Activated naive CD8-positive, alpha-beta T cell treated with anti-CD3 and anti-CD28 coated beads, Interleukin-2, amount 10 ng/mL, durations not matched to agents 7 days and 5 days (primary cell): ENCODE results near the gene DTX4. TPM values are rescaled to one million over a fixed set of nuclear protein-coding genes. Genes with fewer than 3 reads are reported as not detected.

Experiments used
- ATAC-seq: fragments of 150-1000 bp; cut with Tn5 transposase; one replicate; pipeline ENCODE4 v1.10.0; 2021; ENCODE audit warnings: low read depth, moderate library complexity
- POLR2A ChIA-PET: fragments of 350-600 bp; sonication (Branson Sonifier 250); formaldehyde crosslinking; loops from one replicate; lab custom pipeline; 2021; ENCODE audit warnings: antibody characterized with exemption; lab: Charles Lee
- DNase-seq: peaks from one replicate; pipeline ENCODE4 v3.0.0; 2021
- H3K27ac Mint-ChIP-seq: one replicate; pipeline ENCODE4 v1.8.0; 2022; ENCODE audit warnings: mild to moderate bottlenecking, mixed read lengths
- H3K27me3 Mint-ChIP-seq: one replicate; pipeline ENCODE4 v1.8.0; 2022; ENCODE audit warnings: mild to moderate bottlenecking, moderate library complexity, mixed read lengths
- H3K36me3 Mint-ChIP-seq: one replicate; pipeline ENCODE4 v1.8.0; 2021; ENCODE audit warnings: mild to moderate bottlenecking, mixed read lengths
- H3K4me1 Mint-ChIP-seq: one replicate; pipeline ENCODE4 v1.8.0; 2021; ENCODE audit warnings: mixed read lengths
- H3K4me3 Mint-ChIP-seq: one replicate; pipeline ENCODE4 v1.8.0; 2022; ENCODE audit warnings: mild to moderate bottlenecking, moderate library complexity, mixed read lengths
- H3K9me3 Mint-ChIP-seq: one replicate; pipeline ENCODE4 v1.8.0; 2021; ENCODE audit warnings: mixed read lengths
- total RNA-seq, 2 experiments: library from RNA; stranded (reverse); gene quantifications; one replicate each; pipeline ENCODE4 v1.2.3, GENCODE V29; 2021

Gene DTX4
- total RNA-seq, 2 experiments from 2014 or later: 0.47 to 0.94 TPM

- H3K9me3 Mint-ChIP-seq: no peaks in the 10 kb centered on the region
- ATAC-seq (no peak), DNase-seq (no peak)
- peaks cover 47% of the 10 kb centered on the region for H3K4me1 Mint-ChIP-seq
- peak overlapping the region; percentile 7 for H3K27ac Mint-ChIP-seq
- peaks cover 51% of the 10 kb centered on the region for H3K36me3 Mint-ChIP-seq
- H3K4me3 Mint-ChIP-seq: peak overlapping the region; percentile 21
- no peaks in the 10 kb centered on the region for H3K27me3 Mint-ChIP-seq
- POLR2A ChIA-PET: interaction anchor here (1.2 kb wide), 1 partner anchor 9 kb away, joined by 3 read pairs; the partner anchor contains the start of gene FAM111A
Observed at GRCh38 chr11:59151761-59152160, 20.2 kb upstream of the DTX4 start.

- H3K36me3 Mint-ChIP-seq: peaks cover 46% of the 10 kb centered on the region
- POLR2A ChIA-PET: no interaction called here
- H3K4me3 Mint-ChIP-seq: peak overlapping the region; percentile 30
- peak overlapping the region; percentile 32 for H3K27ac Mint-ChIP-seq
- no peaks in the 10 kb centered on the region for H3K9me3 Mint-ChIP-seq
- peak; percentile 65 for ATAC-seq
- peaks cover 45% of the 10 kb centered on the region for H3K4me1 Mint-ChIP-seq
- no peak for DNase-seq
- H3K27me3 Mint-ChIP-seq: no peaks in the 10 kb centered on the region
Observed at GRCh38 chr11:59152312-59152951, 19.5 kb upstream of the DTX4 start.

GRCh38 chr11:59154610-59155009 is 17.3 kb upstream of the DTX4 start:
- POLR2A ChIA-PET: interaction anchor here (1.0 kb wide), 2 partner anchors 10 to 48 kb away, joined by 3 to 5 read pairs; partner anchors contain the start of gene FAM111B
- no peaks in the 10 kb centered on the region for H3K27me3 Mint-ChIP-seq
- peaks cover 30% of the 10 kb centered on the region for H3K4me1 Mint-ChIP-seq
- no peak overlapping the region for H3K27ac Mint-ChIP-seq
- peaks cover 29% of the 10 kb centered on the region for H3K36me3 Mint-ChIP-seq
- ATAC-seq (no peak), DNase-seq (no peak)
- no peaks in the 10 kb centered on the region for H3K9me3 Mint-ChIP-seq
- no peak overlapping the region for H3K4me3 Mint-ChIP-seq

GRCh38 chr11:59157433-59157832 is 14.5 kb upstream of the DTX4 start:
- POLR2A ChIA-PET: interaction anchor here (1.4 to 3.6 kb wide), 2 partner anchors 14 to 50 kb away, joined by 4 to 28 read pairs; partner anchors contain the start of genes FAM111A and FAM111B
- Mint-ChIP-seq H3K27me3 (peaks cover 5% of the 10 kb centered on the region), H3K9me3 (no peaks in the 10 kb centered on the region), H3K4me1 (peaks cover 15% of the 10 kb centered on the region), H3K27ac (no peak overlapping the region), H3K4me3 (no peak overlapping the region), H3K36me3 (peaks cover 12% of the 10 kb centered on the region)
- ATAC-seq (no peak), DNase-seq (no peak)

- no peak overlapping the region for H3K27ac Mint-ChIP-seq
- H3K9me3 Mint-ChIP-seq: no peaks in the 10 kb centered on the region
- DNase-seq (no peak), ATAC-seq (peak; percentile 94)
- peak overlapping the region; percentile 25 for H3K4me3 Mint-ChIP-seq
- peaks cover 4% of the 10 kb centered on the region for H3K36me3 Mint-ChIP-seq
- peaks cover 12% of the 10 kb centered on the region for H3K27me3 Mint-ChIP-seq
- H3K4me1 Mint-ChIP-seq: peaks cover 9% of the 10 kb centered on the region
- POLR2A ChIA-PET: interaction anchor here (0.5 to 3.6 kb wide), 5 partner anchors 10 to 631 kb away, joined by 3 to 28 read pairs (median 4); partner anchors contain the start of genes FAM111A and FAM111B
Observed at GRCh38 chr11:59158206-59159068, 13.5 kb upstream of the DTX4 start.

GRCh38 chr11:59164028-59164427 is 7.9 kb upstream of the DTX4 start:
- no peak for DNase-seq
- H3K9me3 Mint-ChIP-seq: no peaks in the 10 kb centered on the region
- POLR2A ChIA-PET: no interaction called here
- no peak for ATAC-seq
- H3K4me3 Mint-ChIP-seq: no peak overlapping the region
- no peak overlapping the region for H3K27ac Mint-ChIP-seq
- no peaks in the 10 kb centered on the region for H3K36me3 Mint-ChIP-seq
- peaks cover 3% of the 10 kb centered on the region for H3K4me1 Mint-ChIP-seq
- peaks cover 27% of the 10 kb centered on the region for H3K27me3 Mint-ChIP-seq

- peaks cover 36% of the 10 kb centered on the region for H3K27me3 Mint-ChIP-seq
- H3K4me1 Mint-ChIP-seq: peaks cover 6% of the 10 kb centered on the region
- POLR2A ChIA-PET: interaction anchor here (1.0 to 1.5 kb wide), 2 partner anchors 28 to 30 kb away, joined by 4 to 5 read pairs; partner anchors contain the start of gene FAM111A
- no peaks in the 10 kb centered on the region for H3K9me3 Mint-ChIP-seq
- peak overlapping the region; percentile 72 for H3K4me3 Mint-ChIP-seq
- DNase-seq (no peak), ATAC-seq (peak; percentile 24)
- no peaks in the 10 kb centered on the region for H3K36me3 Mint-ChIP-seq
- H3K27ac Mint-ChIP-seq: no peak overlapping the region
Observed at GRCh38 chr11:59172345-59173079, 580 bp downstream of the DTX4 start.

- H3K4me3 Mint-ChIP-seq: peak overlapping the region; percentile 72
- peaks cover 36% of the 10 kb centered on the region for H3K27me3 Mint-ChIP-seq
- POLR2A ChIA-PET: no interaction called here
- no peaks in the 10 kb centered on the region for H3K9me3 Mint-ChIP-seq
- H3K27ac Mint-ChIP-seq: no peak overlapping the region
- DNase-seq: no peak
- ATAC-seq: no peak
- peaks cover 6% of the 10 kb centered on the region for H3K4me1 Mint-ChIP-seq
- no peaks in the 10 kb centered on the region for H3K36me3 Mint-ChIP-seq
Observed at GRCh38 chr11:59173080-59173963, 1.4 kb downstream of the DTX4 start.

- Mint-ChIP-seq H3K4me1 (peaks cover 6% of the 10 kb centered on the region), H3K36me3 (no peaks in the 10 kb centered on the region), H3K4me3 (no peak overlapping the region), H3K27ac (no peak overlapping the region), H3K9me3 (no peaks in the 10 kb centered on the region), H3K27me3 (peaks cover 36% of the 10 kb centered on the region)
- POLR2A ChIA-PET: no interaction called here
- DNase-seq: no peak
- ATAC-seq: no peak
Observed at GRCh38 chr11:59173964-59174663, 2.2 kb downstream of the DTX4 start.

- DNase-seq: no peak
- Mint-ChIP-seq H3K36me3 (no peaks in the 10 kb centered on the region), H3K4me3 (no peak overlapping the region), H3K27ac (no peak overlapping the region), H3K4me1 (peaks cover 6% of the 10 kb centered on the region), H3K9me3 (peaks cover 1% of the 10 kb centered on the region), H3K27me3 (peaks cover 36% of the 10 kb centered on the region)
- no peak for ATAC-seq
- POLR2A ChIA-PET: no interaction called here
Observed at GRCh38 chr11:59174664-59175033, 2.7 kb downstream of the DTX4 start.

- POLR2A ChIA-PET: no interaction called here
- ATAC-seq (no peak), DNase-seq (no peak)
- H3K4me1 Mint-ChIP-seq: peaks cover 6% of the 10 kb centered on the region
- no peak overlapping the region for H3K4me3 Mint-ChIP-seq
- H3K36me3 Mint-ChIP-seq: no peaks in the 10 kb centered on the region
- H3K27me3 Mint-ChIP-seq: peaks cover 36% of the 10 kb centered on the region
- peaks cover 3% of the 10 kb centered on the region for H3K9me3 Mint-ChIP-seq
- peak overlapping the region; percentile 17 for H3K27ac Mint-ChIP-seq
Observed at GRCh38 chr11:59175091-59175501, 3.2 kb downstream of the DTX4 start.

GRCh38 chr11:59176330-59176729 is 4.4 kb downstream of the DTX4 start:
- POLR2A ChIA-PET: no interaction called here
- Mint-ChIP-seq H3K27ac (no peak overlapping the region), H3K4me1 (peaks cover 6% of the 10 kb centered on the region), H3K36me3 (no peaks in the 10 kb centered on the region), H3K4me3 (no peak overlapping the region), H3K9me3 (peaks cover 3% of the 10 kb centered on the region), H3K27me3 (peaks cover 38% of the 10 kb centered on the region)
- ATAC-seq (no peak), DNase-seq (no peak)
